IMR-90 (cell line): ENCODE measurements around the gene SLC23A2.

Experiments
- CEBPB ChIP-seq: IDR thresholded peaks from 2 replicates; pipeline ENCODE4 v1.6.1; 2012; ENCODE audit warnings: low read depth, low read length, improper control_type of control experiment
- CTCF ChIP-seq: conservative IDR thresholded peaks from 2 replicates; pipeline ENCODE4 v1.5.1; 2012; ENCODE audit warnings: mild to moderate bottlenecking, low read depth, low read length, improper control_type of control experiment
- MXI1 ChIP-seq: IDR thresholded peaks from 2 replicates; pipeline ENCODE4 v1.6.1; 2012; ENCODE audit warnings: low read depth, mild to moderate bottlenecking, low read length, moderate library complexity, borderline replicate concordance
- POLR2A ChIP-seq: IDR thresholded peaks from 2 replicates; pipeline ENCODE4 v1.6.1; 2012; ENCODE audit warnings: mild to moderate bottlenecking, low read depth, low read length

- no peak for TF ChIP-seq CTCF
- TF ChIP-seq POLR2A, result no peak
- no peak for TF ChIP-seq CEBPB
- no peak for TF ChIP-seq MXI1
These were observed 90.4 kb downstream of the SLC23A2 start for GRCh38 chr20:4910951-4911350.
